Neural cell (in vitro differentiated cells): ENCODE data around the gene PXK.

Experiments
- CTCF ChIP-seq: fragments of 450-650 bp; IDR thresholded peaks from 2 replicates; pipeline ENCODE4 v1.5.1; 2014; ENCODE audit warnings: antibody characterized with exemption, mild to moderate bottlenecking, moderate library complexity; ENCODE audit not compliant: poor library complexity, severe bottlenecking
- EZH2 ChIP-seq: fragments of 200-600, 300-800 bp; shearing (Covaris generic), sonication (generic); IDR thresholded peaks from 2 replicates; pipeline ENCODE4 v1.6.1; 2014; ENCODE audit warnings: antibody characterized with exemption, low read length, borderline replicate concordance, mild to moderate bottlenecking; ENCODE audit not compliant: insufficient read depth, poor library complexity, severe bottlenecking
- MXI1 ChIP-seq: fragments of 450-650 bp; conservative IDR thresholded peaks from 2 replicates; pipeline ENCODE4 v1.6.1; 2014; ENCODE audit warnings: antibody characterized with exemption, mild to moderate bottlenecking; ENCODE audit not compliant: poor library complexity, severe bottlenecking
- POLR2AphosphoS5 ChIP-seq: IDR thresholded peaks from 2 replicates; pipeline ENCODE4 v1.6.1; 2012
- RAD21 ChIP-seq: fragments of 450-650 bp; conservative IDR thresholded peaks from 2 replicates; pipeline ENCODE4 v1.6.1; 2014; ENCODE audit warnings: antibody characterized with exemption, mild to moderate bottlenecking, moderate library complexity
- REST ChIP-seq: IDR thresholded peaks from 2 replicates; pipeline ENCODE4 v1.6.1; 2012; ENCODE audit warnings: borderline replicate concordance
- TAF1 ChIP-seq: IDR thresholded peaks from 2 replicates; pipeline ENCODE4 v1.6.1; 2012; ENCODE audit warnings: low read depth

- TF ChIP-seq CTCF, result no peak
- TF ChIP-seq EZH2, result no peak
- TF ChIP-seq MXI1, result no peak
- TF ChIP-seq POLR2AphosphoS5, result no peak
- no peak for TF ChIP-seq RAD21
- no peak for TF ChIP-seq REST
- no peak for TF ChIP-seq TAF1
Observed at GRCh38 chr3:58321791-58322190, 10.9 kb upstream of the PXK start.
